Suprapubic skin (tissue), 4 donors: ENCODE measurements around the gene CDC42EP4. TPM values are rescaled to one million over a fixed set of nuclear protein-coding genes. Genes with fewer than 3 reads are reported as not detected.

Source experiments
- DNase-seq, 2 donors: peaks; one replicate each; pipeline ENCODE4 v3.0.0-alpha.2; 2019; ENCODE audit warnings: low spot score in 2 of 2
- H3K27ac ChIP-seq: fragments of 200-600 bp; sonication (generic); one replicate; pipeline ENCODE4 v1.5.1; 2019
- H3K27me3 ChIP-seq: fragments of 200-600 bp; sonication (generic); one replicate; pipeline ENCODE4 v1.5.1; 2019
- H3K36me3 ChIP-seq: fragments of 200-600 bp; sonication (generic); one replicate; pipeline ENCODE4 v1.5.1; 2019
- H3K4me1 ChIP-seq: fragments of 200-600 bp; sonication (generic); one replicate; pipeline ENCODE4 v1.5.1; 2019
- H3K4me3 ChIP-seq: fragments of 200-600 bp; sonication (generic); one replicate; pipeline ENCODE4 v1.5.1; 2019; ENCODE audit warnings: mild to moderate bottlenecking
- H3K9me3 ChIP-seq: fragments of 200-600 bp; sonication (generic); one replicate; pipeline ENCODE4 v1.5.1; 2019
- CTCF ChIP-seq, 2 donors: fragments of 200-600 bp in 1 of 2; fragments of 450-650 bp in 1 of 2; sonication (generic) in 1 of 2; IDR thresholded peaks; one replicate each; pipeline ENCODE4 v1.5.1; 2016 to 2019; ENCODE audit warnings: antibody characterized with exemption in 2 of 2, mild to moderate bottlenecking in 1 of 2, moderate library complexity in 1 of 2
- EP300 ChIP-seq: sonication (generic); formaldehyde crosslinking; IDR thresholded peaks from one replicate; pipeline ENCODE4 v1.6.1; 2017; ENCODE audit warnings: antibody characterized with exemption
- POLR2A ChIP-seq, 2 donors: fragments of 450-650 bp; IDR thresholded peaks; one replicate each; pipeline ENCODE4 v1.6.1; 2017; ENCODE audit warnings: antibody characterized with exemption in 2 of 2, mild to moderate bottlenecking in 2 of 2, moderate library complexity in 2 of 2
- POLR2AphosphoS5 ChIP-seq, 3 donors: sonication (generic); formaldehyde crosslinking; IDR thresholded peaks; one replicate each; pipeline ENCODE4 v1.6.1; 2017; ENCODE audit warnings: antibody characterized with exemption in 3 of 3
- WGBS: methylation state at CpG from one replicate; pipeline ENCODE4 v1.1.5; 2018; 5-methylcytosine and 5-hydroxymethylcytosine counted together
- total RNA-seq, 4 donors: library from RNA; depleted of rRNA; stranded (reverse); fragments of >200 nt; gene quantifications; one replicate each; pipeline ENCODE4 v1.1.0, GENCODE V29; 2016

The CDC42EP4 gene
- total RNA-seq, 4 donors from 2014 or later = 60.0 to 86.8 (median 81.5) TPM

GRCh38 chr17:73283250-73283649 is 28.6 kb downstream of the CDC42EP4 start:
- H3K27ac ChIP-seq = no peak overlapping the region
- no peak overlapping the region for H3K4me3 ChIP-seq
- DNase-seq = no peak
- H3K9me3 ChIP-seq = no peaks in the 10 kb centered on the region
- H3K27me3 ChIP-seq = no peaks in the 10 kb centered on the region
- WGBS = 88% methylated on average over 5 of the region's 5 CpGs
- TF ChIP-seq POLR2AphosphoS5 (IDR thresholded peaks at IDR 0.05) = no peak
- no peak for TF ChIP-seq CTCF (IDR thresholded peaks at IDR 0.05)
- TF ChIP-seq POLR2A (IDR thresholded peaks at IDR 0.05) = no peak
- no peak for TF ChIP-seq EP300
- H3K36me3 ChIP-seq = peaks cover 30% of the 10 kb centered on the region
- H3K4me1 ChIP-seq = peaks cover 64% of the 10 kb centered on the region

GRCh38 chr17:73282629-73283028 is 29.2 kb downstream of the CDC42EP4 start:
- Histone ChIP-seq H3K4me3 (no peak overlapping the region), H3K4me1 (peaks cover 64% of the 10 kb centered on the region), H3K27me3 (no peaks in the 10 kb centered on the region), H3K27ac (no peak overlapping the region), H3K9me3 (no peaks in the 10 kb centered on the region), H3K36me3 (peaks cover 30% of the 10 kb centered on the region)
- 93% methylated on average over 9 of the region's 9 CpGs for WGBS
- no peak for DNase-seq
- no peak for TF ChIP-seq EP300
- no peak for TF ChIP-seq CTCF (IDR thresholded peaks at IDR 0.05)
- no peak for TF ChIP-seq POLR2AphosphoS5 (IDR thresholded peaks at IDR 0.05)
- no peak for TF ChIP-seq POLR2A (IDR thresholded peaks at IDR 0.05)

- Histone ChIP-seq H3K9me3 (no peaks in the 10 kb centered on the region), H3K27me3 (no peaks in the 10 kb centered on the region), H3K4me1 (peaks cover 57% of the 10 kb centered on the region), H3K36me3 (peaks cover 30% of the 10 kb centered on the region), H3K27ac (no peak overlapping the region), H3K4me3 (no peak overlapping the region)
- DNase-seq = no peak
- 68% methylated on average over 7 of the region's 7 CpGs for WGBS
- no peak for TF ChIP-seq POLR2AphosphoS5 (IDR thresholded peaks at IDR 0.05)
- TF ChIP-seq EP300 = no peak
- no peak for TF ChIP-seq CTCF (IDR thresholded peaks at IDR 0.05)
- no peak for TF ChIP-seq POLR2A (IDR thresholded peaks at IDR 0.05)
Measured at GRCh38 chr17:73281928-73282327, 29.9 kb downstream of the CDC42EP4 start.

GRCh38 chr17:73280191-73280590 is 31.6 kb downstream of the CDC42EP4 start:
- peaks cover 40% of the 10 kb centered on the region for H3K4me1 ChIP-seq
- H3K4me3 ChIP-seq = no peak overlapping the region
- H3K27me3 ChIP-seq = no peaks in the 10 kb centered on the region
- TF ChIP-seq POLR2AphosphoS5 (IDR thresholded peaks at IDR 0.05) = no peak
- TF ChIP-seq CTCF (IDR thresholded peaks at IDR 0.05) = no peak
- TF ChIP-seq EP300 = no peak
- TF ChIP-seq POLR2A (IDR thresholded peaks at IDR 0.05) = no peak
- peaks cover 18% of the 10 kb centered on the region for H3K36me3 ChIP-seq
- no peak for DNase-seq
- WGBS = 96% methylated on average over 12 of the region's 12 CpGs
- H3K27ac ChIP-seq = no peak overlapping the region
- H3K9me3 ChIP-seq = no peaks in the 10 kb centered on the region

- 85% methylated on average over 7 of the region's 7 CpGs for WGBS
- no peak for TF ChIP-seq POLR2A (IDR thresholded peaks at IDR 0.05)
- TF ChIP-seq POLR2AphosphoS5 (IDR thresholded peaks at IDR 0.05) = no peak
- TF ChIP-seq EP300 = no peak
- no peak for TF ChIP-seq CTCF (IDR thresholded peaks at IDR 0.05)
- no peak for DNase-seq
- Histone ChIP-seq H3K9me3 (no peaks in the 10 kb centered on the region), H3K4me1 (peaks cover 35% of the 10 kb centered on the region), H3K27ac (no peak overlapping the region), H3K36me3 (peaks cover 13% of the 10 kb centered on the region), H3K27me3 (no peaks in the 10 kb centered on the region), H3K4me3 (no peak overlapping the region)
Measured at GRCh38 chr17:73279704-73280103, 32.1 kb downstream of the CDC42EP4 start.
